GM23338 (cell line): ENCODE data around the gene TTC33. TPM values are rescaled to one million over a fixed set of nuclear protein-coding genes. Genes with fewer than 3 reads are reported as not detected.

Experiments used
- ATAC-seq: fragments of 200-7000 bp; cut with Tn5 transposase; 3 replicates; pipeline ENCODE4 v1.9.1; 2020
- DNase-seq: peaks from one replicate; pipeline ENCODE4 v3.0.0-alpha.2; 2015; ENCODE audit warnings: low spot score
- H2AFZ ChIP-seq: fragments of 200-600 bp; sonication (generic); 2 replicates; pipeline ENCODE4 v1.8.0; 2016; ENCODE audit warnings: antibody characterized with exemption, mild to moderate bottlenecking, moderate library complexity
- H3F3A ChIP-seq: fragments of 200-600 bp; sonication (generic); replicated peaks from 2 replicates; pipeline ENCODE4 v1.8.0; 2017; ENCODE audit warnings: antibody characterized with exemption, mixed run types, low read depth
- H3K27ac ChIP-seq: fragments of 200-600 bp; sonication (generic); 2 replicates; pipeline ENCODE4 v1.6.1; 2016; ENCODE audit warnings: low read depth
- H3K27me3 ChIP-seq: fragments of 200-600 bp; sonication (generic); 2 replicates; pipeline ENCODE4 v1.8.0; 2016; ENCODE audit warnings: mild to moderate bottlenecking, mixed run types, moderate library complexity; ENCODE audit not compliant: insufficient read depth
- H3K36me3 ChIP-seq: fragments of 200-600 bp; sonication (generic); 2 replicates; pipeline ENCODE4 v1.8.0; 2016; ENCODE audit warnings: mild to moderate bottlenecking; ENCODE audit not compliant: insufficient read depth
- H3K4me1 ChIP-seq: fragments of 200-600 bp; sonication (generic); 2 replicates; pipeline ENCODE4 v1.8.0; 2016; ENCODE audit warnings: mild to moderate bottlenecking, moderate library complexity; ENCODE audit not compliant: insufficient read depth
- H3K4me2 ChIP-seq: fragments of 200-600 bp; sonication (generic); 2 replicates; pipeline ENCODE4 v1.7.1; 2017; ENCODE audit warnings: mixed run types
- H3K4me3 ChIP-seq: fragments of 200-600 bp; sonication (generic); 2 replicates; pipeline ENCODE4 v1.6.1; 2016; ENCODE audit warnings: mixed run types
- H3K79me2 ChIP-seq: fragments of 200-600 bp; sonication (generic); replicated peaks from 2 replicates; pipeline ENCODE4 v1.8.0; 2017; ENCODE audit warnings: mild to moderate bottlenecking; ENCODE audit not compliant: insufficient read depth
- H3K9me2 ChIP-seq: fragments of 200-600 bp; sonication (generic); 2 replicates; pipeline ENCODE4 v1.8.0; 2017; ENCODE audit not compliant: insufficient read depth
- H4K20me1 ChIP-seq: fragments of 200-600 bp; sonication (generic); replicated peaks from 2 replicates; pipeline ENCODE4 v1.8.0; 2017; ENCODE audit warnings: mild to moderate bottlenecking; ENCODE audit not compliant: insufficient read depth
- H3K27ac Mint-ChIP-seq: 2 replicates; pipeline ENCODE4 v1.8.0; 2020; ENCODE audit warnings: inconsistent platforms, mild to moderate bottlenecking, moderate library complexity, mixed read lengths
- H3K27me3 Mint-ChIP-seq: 3 replicates; pipeline ENCODE4 v1.8.0; 2022; ENCODE audit warnings: low read depth, mild to moderate bottlenecking, moderate library complexity, mixed read lengths, inconsistent platforms; ENCODE audit not compliant: insufficient read depth, poor library complexity
- H3K36me3 Mint-ChIP-seq: 3 replicates; pipeline ENCODE4 v1.8.0; 2021; ENCODE audit warnings: low read depth, mild to moderate bottlenecking, inconsistent platforms, moderate library complexity, mixed read lengths
- H3K4me1 Mint-ChIP-seq: 3 replicates; pipeline ENCODE4 v1.8.0; 2020; ENCODE audit warnings: mild to moderate bottlenecking, inconsistent platforms, mixed read lengths
- H3K4me3 Mint-ChIP-seq: 3 replicates; pipeline ENCODE4 v1.8.0; 2021; ENCODE audit warnings: moderate library complexity, mild to moderate bottlenecking, inconsistent platforms, mixed read lengths
- H3K9me3 Mint-ChIP-seq: 3 replicates; pipeline ENCODE4 v1.8.0; 2020; ENCODE audit warnings: moderate library complexity, mild to moderate bottlenecking, inconsistent platforms, mixed read lengths
- CREB1 ChIP-seq: fragments of 250-450 bp; sonication (Bioruptor Pico); IDR thresholded peaks from 2 replicates; pipeline ENCODE4 v1.5.0; 2020; ENCODE audit warnings: low read depth, mild to moderate bottlenecking, moderate library complexity
- CTCF ChIP-seq, 2 experiments: fragments of 200-600 bp in 1 of 2; sonication (generic) in 1 of 2; conservative IDR thresholded peaks; 2 replicates each; pipeline versions ENCODE4 v1.5.1 to v1.6.1; 2016 to 2017; ENCODE audit warnings: antibody characterized with exemption in 2 of 2, low read depth in 2 of 2, mild to moderate bottlenecking in 2 of 2, moderate library complexity in 1 of 2
- ETS1 ChIP-seq: IDR thresholded peaks from 2 replicates; pipeline ENCODE4 v1.6.1; 2016; ENCODE audit warnings: antibody characterized with exemption
- EZH2phosphoT487 ChIP-seq: fragments of 200-600 bp; sonication (generic); IDR thresholded peaks from one replicate; pipeline ENCODE4 v1.8.1; 2018; ENCODE audit warnings: antibody characterized with exemption; ENCODE audit not compliant: unreplicated experiment
- JUNB ChIP-seq: IDR thresholded peaks from one replicate; pipeline ENCODE4 v1.6.1; 2016; ENCODE audit warnings: antibody characterized with exemption; ENCODE audit not compliant: unreplicated experiment
- NANOG ChIP-seq: IDR thresholded peaks from 2 replicates; pipeline ENCODE4 v1.6.1; 2016; ENCODE audit warnings: antibody characterized with exemption, borderline replicate concordance
- POLR2AphosphoS5 ChIP-seq: IDR thresholded peaks from 2 replicates; pipeline ENCODE4 v1.6.1; 2016; ENCODE audit warnings: antibody characterized with exemption, low read depth
- ZNF114 ChIP-seq: fragments of 250-450 bp; sonication (Bioruptor Pico); IDR thresholded peaks from 2 replicates; pipeline ENCODE4 v1.5.0; 2020; ENCODE audit warnings: mild to moderate bottlenecking, moderate library complexity
- ZNF331 ChIP-seq: fragments of 250-450 bp; sonication (Bioruptor Pico); IDR thresholded peaks from 2 replicates; pipeline ENCODE4 v1.5.0; 2020; ENCODE audit warnings: low read depth, mild to moderate bottlenecking, moderate library complexity
- polyA plus RNA-seq: library from polyadenylated mRNA; unstranded; fragments of >200 nt; fragmentation: Nextera tagmentation; extraction: Ambion mirVana; gene quantifications from 2 replicates; pipeline ENCODE4 v1.2.1, GENCODE V29; 2016
- total RNA-seq: library from RNA; depleted of rRNA; stranded (reverse); fragments of >200 nt; shearing (Covaris generic); gene quantifications from 2 replicates; pipeline ENCODE4 v1.2.3, GENCODE V29; 2014

Gene TTC33
- total and polyA plus RNA-seq, 2 experiments from 2014 or later, result 4.1 to 11.5 TPM

GRCh38 chr5:40688127-40688761, 67.5 kb downstream of the TTC33 start:
- no peaks in the 10 kb centered on the region for H3K9me3 Mint-ChIP-seq
- no peak overlapping the region for H3K4me3 Mint-ChIP-seq

GRCh38 chr5:40687321-40687720, 68.4 kb downstream of the TTC33 start:
- no peaks in the 10 kb centered on the region for H3K9me2 ChIP-seq
- no peak overlapping the region for H2AFZ ChIP-seq
- H3K36me3 ChIP-seq, result no peaks in the 10 kb centered on the region
- ATAC-seq (no peak), DNase-seq (no peak)
- H3K4me3 ChIP-seq, result no peak overlapping the region
- Mint-ChIP-seq H3K36me3 (no peaks in the 10 kb centered on the region), H3K9me3 (no peaks in the 10 kb centered on the region), H3K4me1 (peaks cover under 1% of the 10 kb centered on the region; the same call in 2 of the 3 replicates), H3K27me3 (peaks cover 13% of the 10 kb centered on the region), H3K4me3 (no peak overlapping the region), H3K27ac (no peak overlapping the region)
- no peaks in the 10 kb centered on the region for H3F3A ChIP-seq
- H3K4me2 ChIP-seq, result no peak overlapping the region
- H3K79me2 ChIP-seq, result no peaks in the 10 kb centered on the region
- peaks cover 15% of the 10 kb centered on the region for H3K27me3 ChIP-seq
- H3K27ac ChIP-seq, result no peak overlapping the region
- H3K4me1 ChIP-seq, result 0 out of 2 replicates have a peak, but pooled peaks cover 2% of the 10 kb centered on the region
- H4K20me1 ChIP-seq, result 0 out of 2 replicates have a peak, but pooled peaks cover 5% of the 10 kb centered on the region
- TF ChIP-seq ETS1 (no peak), CTCF (conservative IDR thresholded peaks at IDR 0.05; ENCODE audit: low read depth in 2 of 2) (no peak), EZH2phosphoT487 (no peak), POLR2AphosphoS5 (no peak), JUNB (no peak), ZNF114 (CRISPR knock-in tag) (no peak), NANOG (no peak), ZNF331 (no peak)

More at GRCh38 chr5:40688127-40688761, 67.5 kb downstream of the TTC33 start:
- Histone ChIP-seq H3K4me3 (no peak overlapping the region), H2AFZ (no peak overlapping the region), H3K4me1 (no peaks in the 10 kb centered on the region), H3K27me3 (peaks cover 5% of the 10 kb centered on the region), H3K9me2 (no peaks in the 10 kb centered on the region), H3K36me3 (no peaks in the 10 kb centered on the region), H3K4me2 (no peak overlapping the region), H3K79me2 (no peaks in the 10 kb centered on the region), H4K20me1 (no peaks in the 10 kb centered on the region), H3F3A (no peaks in the 10 kb centered on the region), H3K27ac (no peak overlapping the region)
- no peaks in the 10 kb centered on the region; the same call in 2 of the 3 replicates for H3K4me1 Mint-ChIP-seq
- ATAC-seq (peak; percentile 99), DNase-seq (peak; percentile 92)
- peaks cover 5% of the 10 kb centered on the region for H3K27me3 Mint-ChIP-seq
- no peak overlapping the region for H3K27ac Mint-ChIP-seq
- TF ChIP-seq CTCF (conservative IDR thresholded peaks at IDR 0.05; ENCODE audit: low read depth in 2 of 2) (peak; percentile 87 to 94), CREB1 (CRISPR knock-in tag) (no peak)
- H3K36me3 Mint-ChIP-seq, result no peaks in the 10 kb centered on the region
